HG02588 (cell line): ENCODE data around the gene AMACR.

Experiments
- ATAC-seq: cut with Tn5 transposase; IDR thresholded peaks from one replicate; pipeline ENCODE4 v1.9.1; 2021; ENCODE audit warnings: mild to moderate bottlenecking, moderate library complexity; ENCODE audit not compliant: unreplicated experiment

Gene AMACR

DNA sequence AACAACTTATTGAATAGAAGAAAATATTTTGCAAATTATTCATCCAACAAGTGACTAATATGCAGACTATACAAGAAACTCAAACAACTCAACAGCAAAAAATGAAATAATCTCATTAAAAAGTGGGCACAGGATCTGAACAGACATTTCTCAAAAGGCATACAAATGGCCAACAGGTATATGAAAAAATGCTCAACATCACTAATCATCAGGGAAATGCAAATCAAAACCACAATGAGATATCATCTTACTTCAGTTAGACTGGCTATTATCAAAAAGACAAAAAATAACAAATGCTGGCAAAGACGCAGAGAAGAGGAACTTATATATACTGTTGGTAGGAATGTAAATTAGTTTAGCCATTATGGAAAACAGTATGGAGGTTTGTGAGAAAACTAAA lies 1.8 kb upstream of the AMACR start:
- ATAC-seq, result no peak

DNA sequence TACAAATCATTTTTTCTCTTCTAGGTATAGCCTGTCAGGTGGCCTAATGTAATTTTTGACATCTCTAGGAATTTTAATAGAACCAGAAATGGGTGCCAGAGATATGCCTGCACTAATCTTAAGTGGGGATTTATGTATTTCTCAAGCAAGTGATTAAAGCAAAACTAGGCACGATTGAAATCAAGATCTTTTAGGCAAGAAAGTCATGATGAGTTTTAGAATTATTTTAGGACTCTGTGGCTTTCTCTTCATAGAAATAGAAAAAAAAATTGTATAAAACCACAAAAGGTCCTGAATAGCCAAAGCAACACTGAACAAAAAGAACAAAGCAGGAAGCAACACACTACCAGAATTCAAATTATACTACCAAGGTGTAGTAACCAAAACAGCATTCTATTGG lies 952 bp upstream of the AMACR start:
- ATAC-seq, result no peak

GRCh38 chr5:34007201-34007620 lies 639 bp downstream of the AMACR start:
- no peak for ATAC-seq

GRCh38 chr5:34005681-34006080 lies 2.2 kb downstream of the AMACR start:
- ATAC-seq, result no peak

DNA sequence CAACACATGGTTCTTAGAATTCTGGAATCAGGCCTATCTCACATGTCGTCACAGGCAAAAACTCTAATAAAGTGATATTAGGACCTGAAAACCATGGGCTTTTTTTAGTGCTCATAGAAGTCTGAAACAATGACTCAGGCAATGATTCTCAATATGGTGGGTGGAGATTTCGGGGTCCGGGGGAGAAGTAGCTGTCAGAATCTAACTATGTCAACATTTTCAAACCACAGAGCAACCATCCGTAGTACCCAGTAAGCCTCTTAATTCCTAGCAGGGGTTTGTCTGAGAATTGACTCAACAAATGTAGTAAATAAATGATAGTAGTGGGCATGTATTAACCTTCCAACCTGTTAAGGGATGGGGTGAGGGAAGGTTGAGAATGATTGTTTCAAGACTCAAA lies 2.6 kb downstream of the AMACR start:
- no peak for ATAC-seq

DNA sequence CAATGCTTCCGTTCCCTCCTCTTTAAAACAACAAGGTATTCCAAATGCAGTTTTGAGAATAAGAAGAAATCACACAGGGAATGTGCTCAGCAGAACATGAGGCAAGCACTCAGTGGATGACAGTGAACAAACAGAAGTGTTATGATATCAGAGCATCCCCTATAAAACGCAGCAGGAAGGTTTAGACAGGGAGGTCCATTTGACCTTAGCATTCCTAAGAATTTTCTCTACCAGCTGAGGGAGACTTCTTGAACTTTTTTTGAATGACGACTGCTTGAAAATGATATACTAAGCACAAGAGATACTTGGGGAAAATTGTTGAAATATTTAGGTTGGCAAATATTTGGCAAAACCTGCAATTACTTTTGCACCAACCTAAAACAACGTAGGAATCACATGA lies 3.9 kb downstream of the AMACR start:
- ATAC-seq, result no peak

GRCh38 chr5:34002629-34003328 lies 5.1 kb downstream of the AMACR start:
- no peak for ATAC-seq

DNA sequence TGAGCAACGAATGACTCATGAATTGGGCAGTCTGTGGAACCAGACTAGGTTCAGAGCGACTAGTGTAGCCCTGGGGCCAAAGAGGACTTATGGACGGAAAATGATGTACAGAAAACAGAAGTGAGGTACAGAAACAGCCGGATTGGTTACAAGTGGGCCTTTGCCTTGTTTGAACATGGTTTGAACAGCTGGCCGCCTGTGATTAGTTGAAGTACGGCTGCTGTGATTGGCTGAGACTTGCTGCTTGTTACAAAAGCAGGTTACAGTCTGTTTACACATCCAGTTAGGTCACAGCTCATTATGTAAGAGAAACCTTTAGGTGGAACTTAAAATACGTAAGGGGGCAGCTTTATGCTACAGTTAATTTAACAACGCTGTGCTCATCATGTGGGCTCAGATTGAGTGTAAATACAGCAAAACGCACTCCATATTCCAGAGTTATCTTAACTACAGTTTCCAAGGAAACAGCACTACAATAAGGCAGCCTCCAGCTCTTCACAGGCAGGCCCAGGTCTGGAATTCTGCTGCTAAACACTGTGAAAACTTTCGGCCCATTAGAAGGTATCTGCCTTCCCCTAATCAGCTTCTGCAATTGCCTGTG lies 6.5 kb downstream of the AMACR start:
- ATAC-seq, result no peak

DNA sequence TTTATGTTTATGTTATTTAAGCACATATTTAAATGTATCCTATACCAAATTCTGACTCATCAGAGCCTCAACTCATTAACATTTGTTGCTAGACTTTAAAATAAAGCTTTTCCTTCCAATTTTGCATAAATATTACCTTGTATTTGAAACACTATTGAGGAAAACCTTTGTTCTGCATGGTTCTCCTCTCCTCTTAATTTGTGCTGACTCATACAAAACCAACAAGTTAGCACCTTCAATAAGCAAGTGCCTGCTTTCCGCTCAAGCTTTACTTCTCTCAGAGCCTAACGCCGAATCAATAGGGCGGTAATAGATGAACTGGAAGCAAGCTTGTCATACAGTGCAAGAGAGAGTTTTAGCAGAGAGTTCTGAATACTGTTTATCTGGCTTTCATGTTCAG lies 7.9 kb downstream of the AMACR start:
- ATAC-seq, result no peak

- peak; percentile 59 for ATAC-seq
Measured at GRCh38 chr5:33997331-33997983, 10.4 kb downstream of the AMACR start.

DNA sequence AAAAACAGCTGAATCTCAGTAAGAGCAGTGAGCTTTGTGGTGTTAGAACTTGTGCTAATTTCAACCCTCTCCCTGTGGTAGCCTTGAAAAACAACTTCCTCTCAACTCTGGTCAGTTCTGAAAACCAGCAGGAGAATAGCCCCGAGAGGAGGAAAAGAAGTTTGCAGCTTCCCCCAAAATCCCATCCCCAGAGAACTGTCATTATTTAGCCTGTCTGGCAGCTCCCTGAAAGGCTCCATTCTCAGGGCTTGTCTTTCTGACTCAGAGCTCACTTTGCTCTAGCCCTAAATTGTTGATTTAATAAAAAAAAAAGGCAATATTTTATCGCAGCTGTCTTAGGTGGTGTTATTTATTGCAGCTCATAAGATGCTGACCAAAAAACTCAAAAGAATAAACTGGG lies 12.0 kb downstream of the AMACR start:
- ATAC-seq, result no peak

DNA sequence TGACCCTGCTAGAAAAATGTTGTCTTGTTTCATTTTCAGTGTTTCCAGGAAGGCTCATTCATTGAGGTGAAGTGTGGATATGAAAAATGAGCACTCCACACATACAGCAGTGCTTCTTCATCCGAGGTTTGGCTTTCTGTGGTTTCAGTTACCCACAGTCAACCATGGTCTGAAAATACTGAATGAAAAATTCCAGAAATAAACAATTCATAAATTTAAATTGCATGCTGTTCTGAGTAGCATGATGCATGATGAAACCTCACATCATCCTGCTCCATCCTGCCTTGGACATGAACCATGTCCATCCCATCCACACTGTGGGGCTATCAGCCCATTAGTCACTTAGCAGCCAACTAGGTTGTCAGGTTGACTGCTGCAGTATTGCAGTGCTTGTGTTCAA lies 13.0 kb downstream of the AMACR start:
- no peak for ATAC-seq

- ATAC-seq, result no peak
Measured at GRCh38 chr5:33992864-33993263, 15.0 kb downstream of the AMACR start.

- no peak for ATAC-seq
Measured at GRCh38 chr5:33985447-33985846, 22.4 kb downstream of the AMACR start.

DNA sequence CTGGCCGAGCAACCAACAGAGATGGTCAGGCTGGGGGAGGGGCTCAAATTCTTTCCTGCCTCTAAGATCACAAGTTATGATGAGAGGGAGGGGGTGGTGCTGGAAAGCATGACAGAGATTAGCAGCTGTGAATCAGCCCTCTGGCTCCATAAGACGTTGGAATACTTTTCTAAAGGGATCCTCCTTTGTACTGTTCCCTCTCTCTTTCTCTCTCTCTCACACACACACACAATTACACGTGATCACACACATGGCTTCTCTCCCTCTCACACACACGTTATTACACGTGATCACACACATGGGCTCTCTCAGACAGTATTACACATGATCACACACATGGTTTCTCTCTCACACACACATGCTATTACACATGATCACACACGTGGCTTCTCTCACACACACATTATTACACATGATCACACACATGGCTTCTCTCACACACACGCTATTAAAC lies 23.2 kb downstream of the AMACR start, which contains the start of gene SLC45A2:
Gene SLC45A2 (minus strand): TSS at position 23 of the 454 bp plus-strand sequence. CDS start 110 bp downstream, outside the sequence.
- ATAC-seq, result no peak

DNA sequence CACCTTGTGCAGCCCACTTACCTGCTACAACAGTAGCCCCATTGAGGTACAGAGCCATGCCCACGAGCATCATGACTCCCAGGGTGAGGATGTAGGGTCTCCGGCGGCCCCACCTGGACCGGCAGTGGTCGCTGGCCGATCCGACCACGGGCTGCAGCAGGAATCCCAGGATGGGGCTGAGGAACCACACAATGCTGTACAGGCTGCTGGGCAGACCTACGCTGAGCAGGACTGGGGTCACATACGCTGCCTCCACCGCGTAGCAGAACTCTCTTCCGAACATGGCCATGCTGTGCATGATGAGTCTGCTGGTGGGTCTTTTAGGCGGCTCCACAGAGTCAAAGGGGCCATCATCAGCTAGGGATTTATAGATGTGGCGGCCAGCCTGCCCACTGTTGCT lies 23.7 kb downstream of the AMACR start:
- no peak for ATAC-seq

GRCh38 chr5:33981408-33982162 lies 26.3 kb downstream of the AMACR start:
- no peak for ATAC-seq

DNA sequence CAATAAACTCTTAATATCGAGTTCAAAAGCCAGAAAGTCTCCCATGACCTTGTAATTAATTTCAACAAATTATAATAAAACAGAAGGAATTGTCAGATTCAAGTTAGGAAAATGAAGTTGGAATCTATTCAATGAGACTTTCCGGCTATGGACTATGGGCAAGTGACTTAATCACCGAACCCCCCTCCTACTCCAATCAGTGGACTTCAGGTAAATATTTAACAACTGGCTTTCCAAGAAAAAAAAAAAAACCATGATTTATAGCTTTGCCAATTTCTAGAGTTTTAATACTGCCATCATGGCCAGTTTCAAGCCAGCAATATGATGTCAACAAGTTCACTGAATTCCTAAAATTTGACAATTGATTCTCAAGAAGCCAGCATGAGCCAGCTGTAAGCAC lies 27.8 kb downstream of the AMACR start:
- ATAC-seq, result no peak

DNA sequence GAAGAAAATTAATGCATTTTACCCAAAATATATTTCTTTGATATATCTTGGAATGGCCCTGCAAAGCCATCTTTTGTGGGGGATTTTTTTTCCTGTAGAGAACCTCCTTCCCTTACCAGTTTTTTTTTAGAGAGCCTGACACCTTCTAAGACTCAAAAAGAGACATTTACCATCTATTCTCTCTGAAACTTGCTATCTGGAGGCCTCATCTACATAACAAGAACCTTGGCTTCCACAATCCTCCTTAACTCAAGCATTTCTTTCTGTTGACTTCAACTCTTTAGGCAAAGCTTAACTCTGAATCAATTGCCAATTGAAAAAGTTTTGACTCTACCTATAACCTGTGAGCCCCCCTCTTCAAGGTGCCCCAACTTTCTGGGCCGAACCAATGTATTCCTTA lies 29.5 kb downstream of the AMACR start:
- no peak for ATAC-seq

- ATAC-seq, result no peak
Measured at GRCh38 chr5:33976307-33976706, 31.5 kb downstream of the AMACR start.

GRCh38 chr5:33975852-33976251 lies 32.0 kb downstream of the AMACR start:
- no peak for ATAC-seq
